Mucosa of rectum (tissue), 2 donors: ENCODE results near the gene CD86.

Source experiments
- H3K27ac ChIP-seq, 2 donors: one replicate each; pipeline ENCODE4 v1.7.0; 2013; ENCODE audit warnings: inconsistent platforms in 2 of 2, low read depth in 2 of 2, low read length in 2 of 2
- H3K27me3 ChIP-seq, 2 donors: one replicate each; pipeline ENCODE4 v1.7.0; 2013; ENCODE audit warnings: low read length in 2 of 2; ENCODE audit not compliant: control insufficient read depth in 2 of 2, insufficient read depth in 2 of 2
- H3K36me3 ChIP-seq, 2 donors: one replicate each; pipeline ENCODE4 v1.7.0; 2013; ENCODE audit warnings: low read length in 2 of 2; ENCODE audit not compliant: control insufficient read depth in 2 of 2, insufficient read depth in 2 of 2
- H3K4me1 ChIP-seq, 2 donors: one replicate each; pipeline ENCODE4 v1.7.0; 2013; ENCODE audit warnings: low read length in 2 of 2, mild to moderate bottlenecking in 1 of 2; ENCODE audit not compliant: control insufficient read depth in 2 of 2, insufficient read depth in 2 of 2
- H3K4me3 ChIP-seq, 2 donors: one replicate each; pipeline ENCODE4 v1.7.0; 2013; ENCODE audit warnings: low read length in 2 of 2
- H3K9ac ChIP-seq, 2 donors: one replicate each; pipeline ENCODE4 v1.7.0; 2013; ENCODE audit warnings: low read length in 2 of 2, low read depth in 1 of 2, mild to moderate bottlenecking in 1 of 2
- H3K9me3 ChIP-seq, 2 donors: one replicate each; pipeline ENCODE4 v1.7.0; 2013; ENCODE audit warnings: low read length in 2 of 2; ENCODE audit not compliant: control insufficient read depth in 2 of 2
- donor health status: healthy.
- donor health status: Normal muscosa, but diverticular disease.

Gene CD86

DNA sequence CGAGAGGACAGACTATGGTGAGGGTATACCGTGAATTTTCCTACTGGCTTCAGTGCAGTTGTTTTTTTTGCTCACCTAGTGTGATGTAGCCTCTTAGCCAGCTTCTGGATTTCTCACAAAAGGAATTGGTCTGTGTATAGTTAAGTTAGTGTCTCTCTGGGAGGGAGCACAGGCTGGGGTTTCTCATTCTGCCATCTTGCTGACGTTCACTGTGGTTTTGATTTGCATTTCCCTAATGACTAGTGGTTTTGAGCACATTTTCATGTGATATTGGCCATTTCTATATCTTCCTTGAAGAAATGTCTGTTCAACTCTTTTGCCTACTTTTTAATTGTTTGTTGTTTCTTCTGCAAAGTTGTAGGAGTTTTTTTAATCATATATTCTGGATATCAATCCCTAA is 2.2 kb upstream of the CD86 start:
- no peaks in the 10 kb centered on the region for H3K36me3 ChIP-seq
- no peaks in the 10 kb centered on the region for H3K27me3 ChIP-seq
- no peak overlapping the region for H3K9ac ChIP-seq
- H3K9me3 ChIP-seq, result no peaks in the 10 kb centered on the region
- no peak overlapping the region for H3K4me3 ChIP-seq
- H3K4me1 ChIP-seq, result no peaks in the 10 kb centered on the region
- H3K27ac ChIP-seq, result no peak overlapping the region

DNA sequence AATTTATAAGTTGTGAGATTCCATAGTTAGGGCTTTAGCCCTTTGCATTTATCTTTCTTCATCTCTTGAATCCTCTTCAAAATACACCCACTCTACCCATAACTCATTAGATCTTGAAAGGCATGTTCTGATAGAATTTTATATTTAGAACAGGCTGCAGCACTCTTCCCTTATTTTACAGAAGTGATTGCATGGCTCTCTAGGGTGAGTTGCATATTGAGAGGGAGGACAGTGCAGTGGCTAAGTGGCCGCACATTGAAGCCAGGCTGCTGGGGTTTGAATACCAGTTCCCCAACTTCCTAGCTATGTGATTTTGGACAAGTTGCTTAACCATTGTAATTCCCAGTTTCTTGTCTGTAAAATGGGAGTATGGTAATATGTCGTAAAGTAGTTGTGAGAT is 2.5 kb downstream of the CD86 start:
- H3K4me3 ChIP-seq, result no peak overlapping the region
- no peak overlapping the region for H3K9ac ChIP-seq
- no peak overlapping the region for H3K27ac ChIP-seq
- H3K4me1 ChIP-seq, result no peaks in the 10 kb centered on the region
- no peaks in the 10 kb centered on the region for H3K36me3 ChIP-seq
- H3K27me3 ChIP-seq, result no peaks in the 10 kb centered on the region
- no peaks in the 10 kb centered on the region for H3K9me3 ChIP-seq

DNA sequence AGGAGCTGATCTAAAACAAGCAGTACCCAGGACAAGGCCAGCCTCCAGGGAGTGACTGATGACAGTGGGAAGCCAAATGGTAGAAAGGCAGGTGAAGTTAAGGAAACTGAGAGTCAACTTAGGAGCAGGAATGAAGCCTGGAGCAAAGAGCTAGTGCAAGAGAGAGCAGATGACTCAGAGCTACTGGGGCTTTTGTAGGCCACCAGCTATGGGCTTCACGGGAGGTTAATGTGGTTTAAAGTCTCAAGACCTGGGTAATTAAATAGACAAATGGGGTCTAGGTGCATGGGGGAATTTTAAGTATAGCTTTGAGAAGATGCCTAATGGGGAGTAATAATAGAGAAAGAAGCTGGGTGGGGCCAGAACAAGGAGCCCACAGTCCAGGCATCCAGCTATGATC is 3.1 kb downstream of the CD86 start:
- Histone ChIP-seq H3K9ac (no peak overlapping the region), H3K36me3 (no peaks in the 10 kb centered on the region), H3K27ac (no peak overlapping the region), H3K4me1 (no peaks in the 10 kb centered on the region), H3K9me3 (no peaks in the 10 kb centered on the region), H3K27me3 (no peaks in the 10 kb centered on the region), H3K4me3 (no peak overlapping the region)

DNA sequence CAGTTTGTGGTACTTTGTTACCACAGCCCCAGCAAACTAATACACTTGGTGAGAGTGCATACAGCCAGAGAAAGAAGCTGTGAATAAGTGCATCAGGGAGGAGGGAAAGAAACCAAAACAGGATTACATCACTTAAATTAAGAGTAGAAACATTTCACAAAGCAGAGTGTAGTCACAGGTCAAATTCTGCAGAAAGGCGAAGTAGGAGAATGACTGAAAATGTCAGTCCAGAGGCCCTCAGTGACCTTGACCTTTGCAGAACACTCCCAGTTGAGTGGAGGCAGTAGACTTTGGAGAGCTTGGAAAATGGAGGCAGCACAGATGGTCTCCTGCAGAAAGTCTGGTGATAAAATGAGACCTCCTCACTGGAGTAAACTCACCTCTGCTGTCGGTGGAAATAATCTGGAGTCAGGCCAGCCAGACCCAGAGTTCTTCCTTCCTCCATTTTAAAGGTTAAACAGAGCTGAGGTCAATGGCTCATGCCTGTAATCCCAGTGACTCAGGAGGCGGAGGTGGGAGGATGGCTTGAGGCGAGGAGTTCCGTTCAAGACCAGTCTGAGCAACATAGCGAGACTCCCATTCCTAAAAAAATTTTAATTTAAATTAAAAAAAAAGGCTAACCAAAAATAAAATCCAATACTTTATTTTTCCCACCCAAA is 5.0 kb downstream of the CD86 start:
- Histone ChIP-seq H3K27ac (no peak overlapping the region), H3K36me3 (no peaks in the 10 kb centered on the region)

DNA sequence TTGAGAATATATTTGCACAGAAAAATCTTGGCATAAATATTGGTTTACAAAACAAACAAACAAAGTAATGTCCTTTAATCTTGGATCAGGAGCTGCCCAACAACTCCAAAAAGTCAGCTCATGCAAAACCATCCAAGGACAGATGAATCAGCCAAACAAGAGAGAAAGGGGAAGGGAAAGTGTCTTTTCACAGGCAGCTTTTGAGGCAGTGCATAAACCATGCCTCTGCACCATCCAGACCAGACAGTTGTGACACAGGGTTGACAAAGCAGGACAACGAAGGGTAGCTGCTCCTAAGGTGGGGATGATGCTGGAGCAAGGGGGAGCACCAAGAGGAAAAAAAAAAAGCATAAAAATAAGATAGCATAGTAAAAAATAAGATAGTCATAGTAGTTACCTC is 8.7 kb downstream of the CD86 start:
- Histone ChIP-seq H3K9me3 (no peaks in the 10 kb centered on the region), H3K9ac (no peak overlapping the region), H3K27me3 (no peaks in the 10 kb centered on the region), H3K27ac (no peak overlapping the region), H3K4me1 (no peaks in the 10 kb centered on the region), H3K36me3 (no peaks in the 10 kb centered on the region), H3K4me3 (no peak overlapping the region)

More for the DNA sequence above, 5.0 kb downstream of the CD86 start:
- H3K27me3 ChIP-seq, result no peaks in the 10 kb centered on the region
- H3K9ac ChIP-seq, result no peak overlapping the region
- H3K9me3 ChIP-seq, result no peaks in the 10 kb centered on the region
- H3K4me1 ChIP-seq, result no peaks in the 10 kb centered on the region
- no peak overlapping the region for H3K4me3 ChIP-seq

DNA sequence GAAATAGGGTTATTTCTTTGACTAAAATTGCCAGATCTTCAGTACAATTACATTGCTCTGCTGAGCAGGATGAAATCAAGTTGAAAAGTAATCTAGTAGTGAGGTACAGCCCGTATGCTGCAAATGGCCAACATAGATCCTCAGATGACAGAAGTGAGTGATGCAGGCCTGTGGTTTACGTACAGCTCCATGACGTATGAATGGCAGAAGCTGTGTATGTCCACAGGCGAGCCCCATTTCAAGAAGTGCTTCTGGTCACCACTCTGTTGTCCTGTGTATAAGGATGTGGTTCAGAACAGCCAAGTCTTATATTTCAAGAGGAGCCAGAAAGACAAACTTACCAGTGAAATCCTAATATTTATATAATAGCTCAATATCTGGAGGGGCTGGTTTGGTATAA is 9.2 kb downstream of the CD86 start:
- Histone ChIP-seq H3K9me3 (no peaks in the 10 kb centered on the region), H3K4me1 (no peaks in the 10 kb centered on the region), H3K9ac (no peak overlapping the region), H3K27me3 (no peaks in the 10 kb centered on the region), H3K27ac (no peak overlapping the region), H3K36me3 (no peaks in the 10 kb centered on the region), H3K4me3 (no peak overlapping the region)

DNA sequence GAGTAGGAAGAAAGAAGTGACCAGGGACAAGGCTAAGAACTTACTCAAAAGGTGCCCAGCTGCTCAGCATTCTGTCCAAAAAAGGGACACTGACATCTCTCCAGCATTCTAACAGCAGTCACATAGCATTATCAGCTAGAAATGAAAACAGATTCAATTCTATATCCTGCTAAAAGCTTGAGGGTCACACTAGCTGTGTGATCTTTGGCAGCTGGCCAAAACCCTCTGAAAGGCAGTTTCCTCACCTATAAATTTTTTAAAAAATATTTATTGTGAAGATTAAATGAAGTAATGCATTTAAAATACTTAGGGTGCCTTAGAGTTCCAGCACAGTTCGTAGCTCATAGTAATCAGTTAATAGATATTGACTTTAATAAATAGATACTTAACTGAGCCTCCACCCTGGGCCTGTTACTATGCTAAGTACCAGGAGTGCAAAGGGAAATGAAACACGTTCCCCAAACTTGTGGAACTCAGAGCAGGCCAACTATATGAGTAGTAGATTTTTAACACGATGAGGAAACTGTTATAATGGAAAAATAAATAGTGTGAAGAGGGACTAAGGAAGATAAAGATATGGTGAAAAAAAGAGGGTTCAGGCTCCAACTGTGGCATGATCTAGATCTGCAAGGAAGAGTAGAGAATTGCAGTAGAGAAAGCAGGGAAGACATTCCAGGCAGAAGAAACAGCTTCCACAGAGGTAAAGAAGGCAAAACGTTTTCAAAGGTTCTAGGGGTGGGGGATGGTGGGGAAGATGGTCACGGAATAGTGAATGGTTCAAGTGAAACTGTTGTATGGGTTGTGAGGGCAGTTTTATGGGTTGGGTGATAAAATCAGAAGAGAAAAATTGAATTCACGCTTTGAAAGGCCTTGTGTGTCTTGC is 11.4 kb downstream of the CD86 start:
- no peak overlapping the region for H3K9ac ChIP-seq
- H3K4me3 ChIP-seq, result no peak overlapping the region
- no peaks in the 10 kb centered on the region for H3K9me3 ChIP-seq
- H3K27ac ChIP-seq, result peak overlapping the region in 1 of 2 donors; percentile 7
- no peaks in the 10 kb centered on the region for H3K36me3 ChIP-seq
- H3K4me1 ChIP-seq, result no peaks in the 10 kb centered on the region
- no peaks in the 10 kb centered on the region for H3K27me3 ChIP-seq

DNA sequence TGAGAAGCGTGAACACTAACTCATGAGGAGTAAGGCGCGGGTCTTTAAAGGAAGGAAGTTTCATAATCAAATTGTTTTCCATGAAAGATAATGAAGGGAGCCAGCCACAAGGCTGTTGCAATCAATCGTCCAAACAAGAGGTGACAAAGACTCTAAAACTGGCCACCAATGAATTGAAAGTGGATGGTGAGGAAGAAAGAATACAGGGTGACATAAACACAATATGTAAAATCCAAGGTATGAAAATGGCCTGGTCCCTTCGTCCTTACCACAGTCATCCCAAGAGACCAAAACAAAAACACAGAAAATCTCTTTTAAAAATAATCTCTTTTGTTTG is 12.0 kb downstream of the CD86 start:
- H3K36me3 ChIP-seq, result no peaks in the 10 kb centered on the region
- H3K9ac ChIP-seq, result no peak overlapping the region
- no peak overlapping the region for H3K27ac ChIP-seq
- H3K4me1 ChIP-seq, result no peaks in the 10 kb centered on the region
- H3K4me3 ChIP-seq, result no peak overlapping the region
- H3K27me3 ChIP-seq, result no peaks in the 10 kb centered on the region
- H3K9me3 ChIP-seq, result no peaks in the 10 kb centered on the region

DNA sequence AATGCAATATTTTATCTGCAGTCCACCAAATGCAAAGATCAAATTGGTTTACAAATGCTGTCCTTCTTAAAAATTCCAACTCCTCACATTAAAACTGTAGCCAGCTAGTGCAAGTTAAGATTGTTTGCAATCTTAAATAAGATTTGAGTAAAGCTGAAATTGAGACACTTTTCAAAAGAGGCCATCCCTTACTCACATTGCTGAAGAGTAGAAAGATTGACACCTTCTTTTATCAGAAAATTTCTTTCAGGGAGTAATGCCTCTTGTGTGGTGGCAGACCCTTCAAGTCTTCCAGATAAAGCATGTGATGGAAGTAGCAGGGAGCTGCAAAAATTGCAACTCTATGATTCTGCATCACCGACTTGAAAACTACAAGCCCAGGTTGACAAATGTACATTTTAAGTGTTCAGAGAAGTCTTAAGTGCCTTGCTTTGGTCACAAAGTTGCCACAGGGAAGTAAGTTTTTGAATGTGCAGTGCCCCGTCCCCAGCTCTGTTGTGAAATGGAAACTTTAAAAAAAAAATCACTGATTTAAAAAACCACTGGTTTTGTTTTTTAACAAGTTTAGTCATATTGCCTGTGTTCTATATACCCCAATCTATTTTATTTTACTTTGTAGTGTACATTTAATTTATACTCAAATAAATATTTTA is 12.6 kb downstream of the CD86 start:
- H3K27ac ChIP-seq, result no peak overlapping the region
- H3K36me3 ChIP-seq, result no peaks in the 10 kb centered on the region
- no peak overlapping the region for H3K4me3 ChIP-seq
- H3K9ac ChIP-seq, result no peak overlapping the region
- no peaks in the 10 kb centered on the region for H3K4me1 ChIP-seq
- H3K9me3 ChIP-seq, result no peaks in the 10 kb centered on the region
- H3K27me3 ChIP-seq, result no peaks in the 10 kb centered on the region

DNA sequence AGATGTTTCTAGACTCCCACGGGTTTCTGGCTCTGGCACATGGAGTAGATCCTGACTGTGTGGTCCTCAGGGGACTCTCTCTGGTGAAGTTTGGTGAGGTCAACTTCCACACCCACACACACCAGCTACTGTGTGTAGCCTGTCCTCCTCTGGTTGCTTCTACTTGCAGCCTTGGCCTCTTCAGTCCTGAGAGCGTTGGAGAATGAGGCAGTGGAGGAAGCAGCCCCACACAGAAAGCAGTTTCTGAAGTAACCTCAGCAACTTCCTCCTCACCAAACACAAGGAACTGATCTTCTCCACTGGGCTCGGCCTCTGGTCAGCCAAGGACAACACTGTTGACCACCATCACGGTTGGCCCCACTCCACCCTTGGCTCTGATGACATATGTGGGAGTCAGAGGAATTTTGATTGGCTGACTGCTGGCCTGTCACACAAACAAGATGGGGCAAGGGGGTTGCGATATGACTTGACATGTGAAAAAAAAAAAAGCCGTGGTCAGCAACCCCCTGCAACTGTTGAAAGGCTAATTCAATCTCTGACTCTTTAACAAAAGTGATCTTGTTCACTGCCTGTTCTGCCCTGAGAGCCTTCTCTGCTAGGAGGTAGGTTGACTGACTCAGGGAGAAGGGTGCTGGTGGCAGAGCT is 19.6 kb downstream of the CD86 start:
- no peak overlapping the region for H3K9ac ChIP-seq
- H3K36me3 ChIP-seq, result no peaks in the 10 kb centered on the region
- H3K9me3 ChIP-seq, result no peaks in the 10 kb centered on the region
- peak overlapping the region in 1 of 2 donors; percentile 29 for H3K27ac ChIP-seq
- H3K27me3 ChIP-seq, result no peaks in the 10 kb centered on the region
- no peaks in the 10 kb centered on the region for H3K4me1 ChIP-seq
- H3K4me3 ChIP-seq, result no peak overlapping the region
